HEK293T (cell line): Measurements from ENCODE around the gene CHCHD4.

ENCODE experiments used
- ARNT ChIP-seq: fragments of 450-650 bp; IDR thresholded peaks from 2 replicates; pipeline ENCODE4 v1.6.1; 2017; ENCODE audit warnings: mild to moderate bottlenecking
- BHLHE40 ChIP-seq: fragments of 450-650 bp; IDR thresholded peaks from 2 replicates; pipeline ENCODE4 v1.6.1; 2016; ENCODE audit warnings: mild to moderate bottlenecking, moderate library complexity, borderline replicate concordance
- FOXM1 ChIP-seq: fragments of 450-650 bp; IDR thresholded peaks from 2 replicates; pipeline ENCODE4 v1.6.1; 2017; ENCODE audit warnings: mild to moderate bottlenecking, borderline replicate concordance
- HDGF ChIP-seq: fragments of 450-650 bp; IDR thresholded peaks from 2 replicates; pipeline ENCODE4 v1.6.1; 2017; ENCODE audit warnings: antibody characterized with exemption, borderline replicate concordance
- L3MBTL2 ChIP-seq: fragments of 450-650 bp; conservative IDR thresholded peaks from 2 replicates; pipeline ENCODE4 v1.6.1; 2016; ENCODE audit warnings: mild to moderate bottlenecking
- LEF1 ChIP-seq: fragments of 450-650 bp; IDR thresholded peaks from 2 replicates; pipeline ENCODE4 v1.6.1; 2017; ENCODE audit warnings: mild to moderate bottlenecking, borderline replicate concordance
- SP1 ChIP-seq: fragments of 450-650 bp; IDR thresholded peaks from 2 replicates; pipeline ENCODE4 v1.6.1; 2017
- SUZ12 ChIP-seq: fragments of 450-650 bp; IDR thresholded peaks from 2 replicates; pipeline ENCODE4 v1.6.1; 2016; ENCODE audit warnings: mild to moderate bottlenecking

GRCh38 chr3:14161282-14161681 is 36.6 kb upstream of the CHCHD4 start:
- TF ChIP-seq FOXM1 (no peak), SUZ12 (no peak), HDGF (no peak), SP1 (no peak), LEF1 (no peak), BHLHE40 (no peak), ARNT (no peak), L3MBTL2 (no peak)
